AG10803 (cell line): ENCODE data around the gene ST14.

ENCODE experiments used
- DNase-seq: peaks from one replicate; pipeline ENCODE4 v3.0.0; 2010; ENCODE audit warnings: low read depth
- H3K4me3 ChIP-seq: 2 replicates; pipeline ENCODE4 v1.5.1; 2011; ENCODE audit warnings: mild to moderate bottlenecking, low read length, control low read depth
- TF ChIP-seq, protein P1 (sequence below): conservative IDR thresholded peaks from 2 replicates; pipeline ENCODE4 v1.5.1; 2011; ENCODE audit warnings: mild to moderate bottlenecking, low read length, control low read depth, inconsistent platforms

The ST14 gene

GRCh38 chr11:130145975-130146776 lies 13.4 kb upstream of the ST14 start:
- TF ChIP-seq, protein P1, sequence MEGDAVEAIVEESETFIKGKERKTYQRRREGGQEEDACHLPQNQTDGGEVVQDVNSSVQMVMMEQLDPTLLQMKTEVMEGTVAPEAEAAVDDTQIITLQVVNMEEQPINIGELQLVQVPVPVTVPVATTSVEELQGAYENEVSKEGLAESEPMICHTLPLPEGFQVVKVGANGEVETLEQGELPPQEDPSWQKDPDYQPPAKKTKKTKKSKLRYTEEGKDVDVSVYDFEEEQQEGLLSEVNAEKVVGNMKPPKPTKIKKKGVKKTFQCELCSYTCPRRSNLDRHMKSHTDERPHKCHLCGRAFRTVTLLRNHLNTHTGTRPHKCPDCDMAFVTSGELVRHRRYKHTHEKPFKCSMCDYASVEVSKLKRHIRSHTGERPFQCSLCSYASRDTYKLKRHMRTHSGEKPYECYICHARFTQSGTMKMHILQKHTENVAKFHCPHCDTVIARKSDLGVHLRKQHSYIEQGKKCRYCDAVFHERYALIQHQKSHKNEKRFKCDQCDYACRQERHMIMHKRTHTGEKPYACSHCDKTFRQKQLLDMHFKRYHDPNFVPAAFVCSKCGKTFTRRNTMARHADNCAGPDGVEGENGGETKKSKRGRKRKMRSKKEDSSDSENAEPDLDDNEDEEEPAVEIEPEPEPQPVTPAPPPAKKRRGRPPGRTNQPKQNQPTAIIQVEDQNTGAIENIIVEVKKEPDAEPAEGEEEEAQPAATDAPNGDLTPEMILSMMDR = no peak
- DNase-seq = no peak
- no peak overlapping the region for H3K4me3 ChIP-seq

GRCh38 chr11:130146796-130147195 lies 12.8 kb upstream of the ST14 start:
- TF ChIP-seq, protein P1 = no peak
- no peak overlapping the region for H3K4me3 ChIP-seq
- no peak for DNase-seq

DNA sequence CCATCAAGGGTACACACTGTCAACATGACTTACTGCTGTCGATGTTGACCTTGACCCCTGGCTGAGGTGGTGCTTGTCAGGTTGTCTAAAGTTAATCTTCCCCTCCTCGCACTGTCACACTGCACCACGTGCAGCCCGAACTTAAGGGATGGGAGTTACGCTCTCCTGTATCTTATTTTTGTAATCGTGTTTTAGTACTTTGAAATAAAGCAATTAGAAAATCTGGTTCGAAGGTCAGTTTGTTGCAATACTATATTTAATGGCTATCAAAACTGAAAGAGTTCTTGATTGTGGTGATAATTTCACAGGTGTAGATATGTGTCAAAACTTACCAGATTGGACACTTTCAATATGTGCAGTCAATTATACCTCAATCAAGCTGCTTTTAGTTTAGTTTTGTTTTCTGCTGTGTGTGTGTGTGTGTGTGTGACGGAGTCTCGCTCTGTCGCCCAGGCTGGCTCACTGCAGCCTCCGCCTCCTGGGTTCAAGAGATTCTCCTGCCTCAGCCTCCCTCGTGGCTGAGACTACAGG lies 10.7 kb upstream of the ST14 start:
- no peak for DNase-seq
- TF ChIP-seq, protein P1 = no peak
- no peak overlapping the region for H3K4me3 ChIP-seq

GRCh38 chr11:130150790-130151189 lies 8.8 kb upstream of the ST14 start:
- TF ChIP-seq, protein P1 = no peak

GRCh38 chr11:130151196-130151595 lies 8.4 kb upstream of the ST14 start:
- no peak for DNase-seq
- no peak overlapping the region for H3K4me3 ChIP-seq
- TF ChIP-seq, protein P1 = no peak

More at GRCh38 chr11:130150790-130151189, 8.8 kb upstream of the ST14 start:
- no peak for DNase-seq
- H3K4me3 ChIP-seq = no peak overlapping the region

GRCh38 chr11:130156108-130157022 lies 3.2 kb upstream of the ST14 start:
- H3K4me3 ChIP-seq = no peak overlapping the region
- peak; percentile 44 for DNase-seq
- TF ChIP-seq, protein P1 = no peak
